ENCODE data around the gene KCTD20. TPM values are rescaled to one million over a fixed set of nuclear protein-coding genes. Genes with fewer than 3 reads are reported as not detected.

The KCTD20 gene
- total and polyA plus RNA-seq, 2 of the 13 experiments (the other 11 are each of a cell fraction or from before 2014, with no cell fraction given): 52.7 to 67.1 TPM

DNA sequence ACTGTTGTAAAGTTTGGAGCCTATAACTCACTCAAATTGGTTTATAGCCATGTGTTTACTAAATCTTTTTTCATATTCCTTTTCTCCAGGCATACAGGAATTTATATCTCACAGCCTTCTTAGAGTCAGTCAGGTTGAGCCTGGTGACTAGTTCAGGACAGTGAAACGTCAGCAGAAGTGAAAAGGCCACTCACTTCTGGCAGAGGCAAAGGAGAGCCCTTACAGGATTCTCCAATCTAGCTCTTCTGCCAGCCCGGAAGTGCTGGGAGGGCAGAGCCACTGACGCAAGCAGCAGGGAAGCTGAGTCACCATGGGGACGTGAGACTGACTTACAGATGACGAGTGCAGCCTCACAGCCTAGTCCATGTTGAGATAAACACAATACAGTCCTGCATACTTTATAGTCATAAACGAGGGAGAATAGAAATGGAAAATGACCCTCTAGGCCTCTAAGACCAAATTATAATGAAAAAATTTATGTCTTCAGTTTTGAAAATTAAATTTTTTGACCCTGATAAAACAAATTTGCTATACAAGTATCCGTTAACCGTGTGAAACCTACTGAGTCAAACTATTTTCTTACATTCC, 1.4 kb upstream of the KCTD20 start (continued):
- TF ChIP-seq, protein P1, sequence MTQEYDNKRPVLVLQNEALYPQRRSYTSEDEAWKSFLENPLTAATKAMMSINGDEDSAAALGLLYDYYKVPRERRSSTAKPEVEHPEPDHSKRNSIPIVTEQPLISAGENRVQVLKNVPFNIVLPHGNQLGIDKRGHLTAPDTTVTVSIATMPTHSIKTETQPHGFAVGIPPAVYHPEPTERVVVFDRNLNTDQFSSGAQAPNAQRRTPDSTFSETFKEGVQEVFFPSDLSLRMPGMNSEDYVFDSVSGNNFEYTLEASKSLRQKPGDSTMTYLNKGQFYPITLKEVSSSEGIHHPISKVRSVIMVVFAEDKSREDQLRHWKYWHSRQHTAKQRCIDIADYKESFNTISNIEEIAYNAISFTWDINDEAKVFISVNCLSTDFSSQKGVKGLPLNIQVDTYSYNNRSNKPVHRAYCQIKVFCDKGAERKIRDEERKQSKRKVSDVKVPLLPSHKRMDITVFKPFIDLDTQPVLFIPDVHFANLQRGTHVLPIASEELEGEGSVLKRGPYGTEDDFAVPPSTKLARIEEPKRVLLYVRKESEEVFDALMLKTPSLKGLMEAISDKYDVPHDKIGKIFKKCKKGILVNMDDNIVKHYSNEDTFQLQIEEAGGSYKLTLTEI (CRISPR knock-in tag; conservative IDR thresholded peaks at IDR 0.05): no peak
- TF ChIP-seq ZNF101 (CRISPR knock-in tag; IDR thresholded peaks at IDR 0.05; ENCODE audit: borderline replicate concordance, low read depth) (no peak), FLYWCH1 (CRISPR knock-in tag; IDR thresholded peaks at IDR 0.05) (no peak), GATAD2A (CRISPR knock-in tag; IDR thresholded peaks at IDR 0.05) (peak; percentile 89), ZMYM2 (CRISPR knock-in tag; IDR thresholded peaks at IDR 0.05) (no peak), ETV5 (CRISPR knock-in tag; IDR thresholded peaks at IDR 0.05; ENCODE audit: borderline replicate concordance) (peak; percentile 96), CBX1 (IDR thresholded peaks at IDR 0.05; ENCODE audit: low read depth) (peak; percentile 37), HOMEZ (CRISPR knock-in tag; IDR thresholded peaks at IDR 0.05; ENCODE audit: low read depth) (peak; percentile 69), ZNF772 (CRISPR knock-in tag; IDR thresholded peaks at IDR 0.05) (0 out of 2 replicates have a peak, but pooled peaks have one; percentile 32), TARDBP (CRISPR knock-in tag; IDR thresholded peaks at IDR 0.05) (peak; percentile 30; the same call in 1 of the 2 replicates), XRCC5 (optimal IDR thresholded peaks at IDR 0.05; ENCODE audit: low read length) (peak; percentile 72), ZNF775 (CRISPR knock-in tag; IDR thresholded peaks at IDR 0.05; ENCODE audit: borderline replicate concordance) (no peak), NFKB2 (CRISPR knock-in tag; IDR thresholded peaks at IDR 0.05; ENCODE audit: borderline replicate concordance) (no peak), AGO2 (optimal IDR thresholded peaks at IDR 0.05; ENCODE audit: low read depth, low read length) (no peak), ZFP36L1 (CRISPR knock-in tag; IDR thresholded peaks at IDR 0.05) (no peak), CREBL2 (CRISPR knock-in tag; IDR thresholded peaks at IDR 0.05; ENCODE audit: borderline replicate concordance) (no peak), ZBTB38 (CRISPR knock-in tag; IDR thresholded peaks at IDR 0.05) (peak; percentile 78; the same call in 1 of the 2 replicates), ZBTB39 (CRISPR knock-in tag; IDR thresholded peaks at IDR 0.05) (no peak), ZNF24 (IDR thresholded peaks at IDR 0.05) (no peak), SOX5 (CRISPR knock-in tag; IDR thresholded peaks at IDR 0.05; ENCODE audit: borderline replicate concordance) (peak; percentile 58), MAX (IDR thresholded peaks at IDR 0.05) (no peak; the same call in 1 of the 2 replicates), MTF1 (CRISPR knock-in tag; IDR thresholded peaks at IDR 0.05) (no peak), TEAD3 (CRISPR knock-in tag; optimal IDR thresholded peaks at IDR 0.05; ENCODE audit: borderline replicate concordance) (peak; percentile 79)
- TF ChIP-seq, protein P2, sequence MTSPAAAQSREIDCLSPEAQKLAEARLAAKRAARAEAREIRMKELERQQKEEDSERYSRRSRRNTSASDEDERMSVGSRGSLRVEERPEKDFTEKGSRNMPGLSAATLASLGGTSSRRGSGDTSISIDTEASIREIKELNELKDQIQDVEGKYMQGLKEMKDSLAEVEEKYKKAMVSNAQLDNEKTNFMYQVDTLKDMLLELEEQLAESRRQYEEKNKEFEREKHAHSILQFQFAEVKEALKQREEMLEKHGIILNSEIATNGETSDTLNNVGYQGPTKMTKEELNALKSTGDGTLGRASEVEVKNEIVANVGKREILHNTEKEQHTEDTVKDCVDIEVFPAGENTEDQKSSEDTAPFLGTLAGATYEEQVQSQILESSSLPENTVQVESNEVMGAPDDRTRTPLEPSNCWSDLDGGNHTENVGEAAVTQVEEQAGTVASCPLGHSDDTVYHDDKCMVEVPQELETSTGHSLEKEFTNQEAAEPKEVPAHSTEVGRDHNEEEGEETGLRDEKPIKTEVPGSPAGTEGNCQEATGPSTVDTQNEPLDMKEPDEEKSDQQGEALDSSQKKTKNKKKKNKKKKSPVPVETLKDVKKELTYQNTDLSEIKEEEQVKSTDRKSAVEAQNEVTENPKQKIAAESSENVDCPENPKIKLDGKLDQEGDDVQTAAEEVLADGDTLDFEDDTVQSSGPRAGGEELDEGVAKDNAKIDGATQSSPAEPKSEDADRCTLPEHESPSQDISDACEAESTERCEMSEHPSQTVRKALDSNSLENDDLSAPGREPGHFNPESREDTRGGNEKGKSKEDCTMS (CRISPR knock-in tag; conservative IDR thresholded peaks at IDR 0.05): no peak

Data from HepG2 (cell line).